ENCODE data around the gene AQP2. TPM values are rescaled to one million over a fixed set of nuclear protein-coding genes. Genes with fewer than 3 reads are reported as not detected.

Gene AQP2
- total and polyA plus RNA-seq, 2 experiments from 2014 or later: 0.07 TPM; not detected in 1

DNA sequence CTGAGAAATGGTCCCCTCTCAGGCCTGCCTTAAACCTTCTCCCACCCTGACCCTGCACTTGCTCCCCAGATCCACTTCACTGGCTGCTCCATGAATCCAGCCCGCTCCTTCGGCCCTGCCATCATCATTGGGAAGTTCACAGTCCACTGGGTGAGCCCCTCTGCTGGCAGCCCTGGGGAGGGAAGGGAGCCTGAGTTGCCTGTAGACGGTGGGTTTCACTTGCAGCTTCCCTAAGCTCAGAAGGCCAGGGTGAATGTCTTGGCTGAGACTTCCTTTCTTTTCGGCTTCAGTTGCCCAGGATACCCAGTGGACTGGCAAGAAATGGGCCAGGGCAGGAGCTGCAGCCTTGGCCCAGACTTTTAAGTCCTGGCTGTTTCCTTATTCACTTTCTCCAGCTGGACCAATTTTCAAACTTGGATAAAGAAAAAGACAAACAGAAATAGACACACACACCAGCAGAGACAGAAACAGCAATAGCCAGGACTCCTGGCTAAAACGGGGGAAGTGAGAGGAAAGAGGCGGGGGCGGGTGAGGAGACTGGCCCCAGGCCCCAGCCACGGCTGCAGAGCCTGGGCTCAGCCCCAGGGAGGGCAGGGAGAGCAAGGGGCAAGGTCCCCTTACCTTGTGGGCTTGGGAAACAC lies 24.3 kb downstream of the AQP2 start:
- DNase-seq (ENCODE audit: low spot score) (no peak), ATAC-seq (peak; percentile 12)
- H3K36me3 ChIP-seq (ENCODE audit: insufficient read depth): no peaks in the 10 kb centered on the region
- no peaks in the 10 kb centered on the region for H3K9me2 ChIP-seq (ENCODE audit: insufficient read depth)
- Mint-ChIP-seq H3K4me3 (no peak overlapping the region), H3K9me3 (no peaks in the 10 kb centered on the region), H3K36me3 (ENCODE audit: low read depth) (no peaks in the 10 kb centered on the region), H3K27ac (no peak overlapping the region), H3K27me3 (ENCODE audit: insufficient read depth, low read depth, poor library complexity) (peaks cover 10% of the 10 kb centered on the region), H3K4me1 (peaks cover 21% of the 10 kb centered on the region)
- no peaks in the 10 kb centered on the region for H3K79me2 ChIP-seq (replicated peaks; ENCODE audit: insufficient read depth)
- H3K27ac ChIP-seq (ENCODE audit: low read depth): no peak overlapping the region
- no peaks in the 10 kb centered on the region for H4K20me1 ChIP-seq (replicated peaks; ENCODE audit: insufficient read depth)
- TF ChIP-seq, protein P1, sequence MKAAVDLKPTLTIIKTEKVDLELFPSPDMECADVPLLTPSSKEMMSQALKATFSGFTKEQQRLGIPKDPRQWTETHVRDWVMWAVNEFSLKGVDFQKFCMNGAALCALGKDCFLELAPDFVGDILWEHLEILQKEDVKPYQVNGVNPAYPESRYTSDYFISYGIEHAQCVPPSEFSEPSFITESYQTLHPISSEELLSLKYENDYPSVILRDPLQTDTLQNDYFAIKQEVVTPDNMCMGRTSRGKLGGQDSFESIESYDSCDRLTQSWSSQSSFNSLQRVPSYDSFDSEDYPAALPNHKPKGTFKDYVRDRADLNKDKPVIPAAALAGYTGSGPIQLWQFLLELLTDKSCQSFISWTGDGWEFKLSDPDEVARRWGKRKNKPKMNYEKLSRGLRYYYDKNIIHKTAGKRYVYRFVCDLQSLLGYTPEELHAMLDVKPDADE (IDR thresholded peaks at IDR 0.05): no peak
- no peak overlapping the region for H2AFZ ChIP-seq
- H3K4me2 ChIP-seq: no peak overlapping the region
- no peaks in the 10 kb centered on the region for H3K27me3 ChIP-seq (ENCODE audit: insufficient read depth)
- peaks cover 13% of the 10 kb centered on the region for H3K4me1 ChIP-seq (ENCODE audit: insufficient read depth)
- no peaks in the 10 kb centered on the region for H3F3A ChIP-seq (replicated peaks; ENCODE audit: low read depth)
- no peak overlapping the region for H3K4me3 ChIP-seq

DNA sequence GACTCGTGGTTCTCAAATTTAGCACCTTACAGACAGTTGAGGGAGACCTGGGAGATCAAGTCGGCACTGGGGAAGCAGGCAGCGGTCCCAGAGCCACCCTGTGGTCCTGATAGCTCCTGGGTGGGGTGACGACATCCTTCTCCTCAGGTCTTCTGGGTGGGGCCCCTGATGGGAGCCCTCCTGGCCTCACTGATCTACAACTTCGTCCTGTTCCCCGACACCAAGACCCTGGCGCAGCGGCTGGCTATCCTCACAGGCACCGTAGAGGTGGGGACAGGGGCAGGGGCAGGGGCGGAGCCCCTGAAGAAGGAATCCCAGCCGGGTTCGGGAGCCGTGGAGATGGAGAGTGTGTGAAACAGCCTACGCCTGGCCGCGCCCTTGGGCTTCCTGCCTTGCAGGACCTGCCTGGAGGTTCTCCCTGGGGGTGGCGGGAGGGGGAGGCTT lies 24.8 kb downstream of the AQP2 start:
- Histone ChIP-seq H3K4me1 (ENCODE audit: insufficient read depth) (peaks cover 13% of the 10 kb centered on the region), H3K36me3 (ENCODE audit: insufficient read depth) (no peaks in the 10 kb centered on the region), H3F3A (replicated peaks; ENCODE audit: low read depth) (no peaks in the 10 kb centered on the region), H3K27ac (ENCODE audit: low read depth) (no peak overlapping the region), H3K4me3 (no peak overlapping the region), H4K20me1 (replicated peaks; ENCODE audit: insufficient read depth) (no peaks in the 10 kb centered on the region), H3K4me2 (no peak overlapping the region), H2AFZ (no peak overlapping the region), H3K9me2 (ENCODE audit: insufficient read depth) (no peaks in the 10 kb centered on the region), H3K27me3 (ENCODE audit: insufficient read depth) (no peaks in the 10 kb centered on the region), H3K79me2 (replicated peaks; ENCODE audit: insufficient read depth) (no peaks in the 10 kb centered on the region)
- Mint-ChIP-seq H3K4me1 (peaks cover 23% of the 10 kb centered on the region), H3K9me3 (no peaks in the 10 kb centered on the region), H3K27me3 (ENCODE audit: insufficient read depth, low read depth, poor library complexity) (peaks cover 10% of the 10 kb centered on the region), H3K27ac (no peak overlapping the region), H3K4me3 (no peak overlapping the region), H3K36me3 (ENCODE audit: low read depth) (no peaks in the 10 kb centered on the region)
- TF ChIP-seq EZH2phosphoT487 (IDR thresholded peaks at IDR 0.05; ENCODE audit: unreplicated experiment): no peak
- TF ChIP-seq ZNF331 (CRISPR knock-in tag; IDR thresholded peaks at IDR 0.05; ENCODE audit: low read depth): no peak
- no peak for TF ChIP-seq STAT1 (IDR thresholded peaks at IDR 0.05; ENCODE audit: unreplicated experiment)
- DNase-seq (ENCODE audit: low spot score): no peak
- peak; percentile 62 for ATAC-seq

DNA sequence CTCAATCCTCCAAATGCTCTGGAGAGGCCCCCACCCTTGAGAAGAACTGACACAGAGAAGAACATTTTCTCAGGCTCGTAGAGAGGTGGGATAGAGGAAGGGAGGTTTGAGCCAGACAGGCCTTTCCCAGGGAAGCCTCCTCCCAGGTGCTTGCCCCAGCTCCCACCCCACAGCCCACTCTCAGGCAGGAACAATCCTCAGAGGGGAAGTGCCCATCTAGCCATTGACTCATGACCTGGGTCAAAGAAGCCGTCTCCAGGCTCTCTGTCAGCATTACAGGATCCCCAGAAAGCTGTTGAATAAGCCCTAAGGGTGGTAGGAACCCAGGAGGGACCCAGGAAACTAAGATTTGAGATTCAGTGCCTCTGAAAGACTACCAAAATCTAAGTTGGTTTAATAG lies 26.0 kb downstream of the AQP2 start:
- Histone ChIP-seq H3K36me3 (ENCODE audit: insufficient read depth) (no peaks in the 10 kb centered on the region), H3K27ac (ENCODE audit: low read depth) (no peak overlapping the region), H3K4me1 (ENCODE audit: insufficient read depth) (peaks cover 13% of the 10 kb centered on the region), H3K9me2 (ENCODE audit: insufficient read depth) (no peaks in the 10 kb centered on the region), H4K20me1 (replicated peaks; ENCODE audit: insufficient read depth) (no peaks in the 10 kb centered on the region), H3K27me3 (ENCODE audit: insufficient read depth) (no peaks in the 10 kb centered on the region), H3K4me3 (no peak overlapping the region), H3K79me2 (replicated peaks; ENCODE audit: insufficient read depth) (no peaks in the 10 kb centered on the region), H3K4me2 (no peak overlapping the region), H3F3A (replicated peaks; ENCODE audit: low read depth) (no peaks in the 10 kb centered on the region), H2AFZ (no peak overlapping the region)
- H3K27me3 Mint-ChIP-seq (ENCODE audit: insufficient read depth, low read depth, poor library complexity): peaks cover 13% of the 10 kb centered on the region
- DNase-seq (ENCODE audit: low spot score) (no peak), ATAC-seq (no peak)
- no peak overlapping the region for H3K4me3 Mint-ChIP-seq
- peaks cover 30% of the 10 kb centered on the region for H3K4me1 Mint-ChIP-seq
- no peak overlapping the region for H3K27ac Mint-ChIP-seq
- TF ChIP-seq JUNB (IDR thresholded peaks at IDR 0.05; ENCODE audit: unreplicated experiment) (no peak), CREB1 (CRISPR knock-in tag; IDR thresholded peaks at IDR 0.05; ENCODE audit: low read depth) (no peak), EZH2phosphoT487 (IDR thresholded peaks at IDR 0.05; ENCODE audit: unreplicated experiment) (no peak)
- TF ChIP-seq, protein P1 (IDR thresholded peaks at IDR 0.05): no peak
- TF ChIP-seq, protein P2, sequence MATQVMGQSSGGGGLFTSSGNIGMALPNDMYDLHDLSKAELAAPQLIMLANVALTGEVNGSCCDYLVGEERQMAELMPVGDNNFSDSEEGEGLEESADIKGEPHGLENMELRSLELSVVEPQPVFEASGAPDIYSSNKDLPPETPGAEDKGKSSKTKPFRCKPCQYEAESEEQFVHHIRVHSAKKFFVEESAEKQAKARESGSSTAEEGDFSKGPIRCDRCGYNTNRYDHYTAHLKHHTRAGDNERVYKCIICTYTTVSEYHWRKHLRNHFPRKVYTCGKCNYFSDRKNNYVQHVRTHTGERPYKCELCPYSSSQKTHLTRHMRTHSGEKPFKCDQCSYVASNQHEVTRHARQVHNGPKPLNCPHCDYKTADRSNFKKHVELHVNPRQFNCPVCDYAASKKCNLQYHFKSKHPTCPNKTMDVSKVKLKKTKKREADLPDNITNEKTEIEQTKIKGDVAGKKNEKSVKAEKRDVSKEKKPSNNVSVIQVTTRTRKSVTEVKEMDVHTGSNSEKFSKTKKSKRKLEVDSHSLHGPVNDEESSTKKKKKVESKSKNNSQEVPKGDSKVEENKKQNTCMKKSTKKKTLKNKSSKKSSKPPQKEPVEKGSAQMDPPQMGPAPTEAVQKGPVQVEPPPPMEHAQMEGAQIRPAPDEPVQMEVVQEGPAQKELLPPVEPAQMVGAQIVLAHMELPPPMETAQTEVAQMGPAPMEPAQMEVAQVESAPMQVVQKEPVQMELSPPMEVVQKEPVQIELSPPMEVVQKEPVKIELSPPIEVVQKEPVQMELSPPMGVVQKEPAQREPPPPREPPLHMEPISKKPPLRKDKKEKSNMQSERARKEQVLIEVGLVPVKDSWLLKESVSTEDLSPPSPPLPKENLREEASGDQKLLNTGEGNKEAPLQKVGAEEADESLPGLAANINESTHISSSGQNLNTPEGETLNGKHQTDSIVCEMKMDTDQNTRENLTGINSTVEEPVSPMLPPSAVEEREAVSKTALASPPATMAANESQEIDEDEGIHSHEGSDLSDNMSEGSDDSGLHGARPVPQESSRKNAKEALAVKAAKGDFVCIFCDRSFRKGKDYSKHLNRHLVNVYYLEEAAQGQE (IDR thresholded peaks at IDR 0.05; ENCODE audit: unreplicated experiment): no peak
- no peaks in the 10 kb centered on the region for H3K9me3 Mint-ChIP-seq
- H3K36me3 Mint-ChIP-seq (ENCODE audit: low read depth): no peaks in the 10 kb centered on the region

Data from GM23338 (cell line).